ENCODE results near the gene CABP2.

GRCh38 chr11:67492069-67492727 is 31.0 kb downstream of the CABP2 start:
- TF ChIP-seq CTCF (conservative IDR thresholded peaks at IDR 0.05; ENCODE audit: low read depth, low read length) = no peak
- no peak for TF ChIP-seq EZH2 (IDR thresholded peaks at IDR 0.05; ENCODE audit: borderline replicate concordance, low read depth, low read length, poor library complexity, severe bottlenecking)
